ENCODE measurements around the gene CTRB1. TPM values are rescaled to one million over a fixed set of nuclear protein-coding genes. Genes with fewer than 3 reads are reported as not detected.
"Not testable (repeated sequence)": the region's sequence is repeated elsewhere in the genome, so short reads cannot be mapped to it uniquely, and the experiment has no call there.

CTRB1 gene
- total RNA-seq, 4 donors from 2014 or later, result 0.69 TPM; not detected in 3

- not testable (repeated sequence) for DNase-seq (ENCODE audit: low spot score)
- ATAC-seq (ENCODE audit: low FRiP score), result peak; percentile 7
Observed at GRCh38 chr16:75205961-75206748, 12.6 kb upstream of the CTRB1 start.

GRCh38 chr16:75206749-75207451 lies 11.9 kb upstream of the CTRB1 start, which contains the start of gene CTRB2:
TSS of gene CTRB2 (minus strand) at chr16:75207161. CDS start at chr16:75207141, 20 bp downstream.
- peak; percentile 10 for ATAC-seq (ENCODE audit: low FRiP score)
- DNase-seq (ENCODE audit: low spot score), result no peak

GRCh38 chr16:75207831-75208230 lies 11.0 kb upstream of the CTRB1 start:
- ATAC-seq (ENCODE audit: low FRiP score) (no peak), DNase-seq (ENCODE audit: low spot score) (no peak)
- no peak for TF ChIP-seq CTCF (IDR thresholded peaks at IDR 0.05)

More at GRCh38 chr16:75206749-75207451, 11.9 kb upstream of the CTRB1 start, which contains the start of gene CTRB2:
- TF ChIP-seq CTCF (IDR thresholded peaks at IDR 0.05), result no peak

GRCh38 chr16:75208242-75208825 lies 10.5 kb upstream of the CTRB1 start:
- DNase-seq (ENCODE audit: low spot score), result no peak
- no peak for ATAC-seq (ENCODE audit: low FRiP score)
- no peak for TF ChIP-seq CTCF (IDR thresholded peaks at IDR 0.05)

- ATAC-seq (ENCODE audit: low FRiP score) (no peak), DNase-seq (ENCODE audit: low spot score) (no peak)
- no peak for TF ChIP-seq CTCF (IDR thresholded peaks at IDR 0.05)
Observed at GRCh38 chr16:75208861-75209505, 9.8 kb upstream of the CTRB1 start.

GRCh38 chr16:75209514-75209913 lies 9.3 kb upstream of the CTRB1 start:
- not testable (repeated sequence) for ATAC-seq (ENCODE audit: low FRiP score); DNase-seq (ENCODE audit: low spot score)

- ATAC-seq (ENCODE audit: low FRiP score) (no peak), DNase-seq (ENCODE audit: low spot score) (no peak)
- no peak for TF ChIP-seq CTCF (IDR thresholded peaks at IDR 0.05)
Observed at GRCh38 chr16:75209944-75210343, 8.8 kb upstream of the CTRB1 start.

- ATAC-seq (ENCODE audit: low FRiP score); DNase-seq (ENCODE audit: low spot score): not testable (repeated sequence)
Observed at GRCh38 chr16:75211286-75211685, 7.5 kb upstream of the CTRB1 start.
